AG09309 (cell line): ENCODE measurements around the gene VPS13C.

Source experiments
- DNase-seq: peaks from one replicate; pipeline ENCODE4 v3.0.0-alpha.2; 2010; ENCODE audit warnings: low read depth
- H3K4me3 ChIP-seq: 2 replicates; pipeline ENCODE4 v1.5.1; 2011; ENCODE audit warnings: mild to moderate bottlenecking, low read depth, low read length, moderate library complexity; ENCODE audit not compliant: control insufficient read depth
- TF ChIP-seq, protein P1 (sequence below): IDR thresholded peaks from 2 replicates; pipeline ENCODE4 v1.5.1; 2011; ENCODE audit warnings: mild to moderate bottlenecking, low read depth, low read length, inconsistent platforms; ENCODE audit not compliant: insufficient read depth, control insufficient read depth; ENCODE audit errors: missing control alignments

The VPS13C gene

DNA sequence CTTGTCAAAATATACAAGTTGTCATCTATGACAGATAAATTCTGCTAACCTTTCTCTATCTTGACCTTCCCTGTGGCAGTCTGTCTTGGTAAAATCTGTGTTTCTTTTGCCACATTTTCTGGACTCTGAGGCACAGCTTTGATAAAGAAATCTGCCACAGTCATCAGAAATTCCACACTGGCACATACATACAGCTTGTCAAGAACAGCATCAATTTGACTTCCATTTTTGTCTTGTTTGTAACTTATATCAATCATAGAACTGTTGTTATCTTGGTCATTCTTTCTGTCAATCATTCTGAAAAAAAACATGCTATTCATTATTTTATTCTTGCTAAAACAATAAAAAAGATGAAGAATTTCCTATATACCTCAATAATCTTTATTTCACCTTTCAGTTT lies 130.8 kb downstream of the VPS13C start:
- no peak overlapping the region for H3K4me3 ChIP-seq
- TF ChIP-seq, protein P1, sequence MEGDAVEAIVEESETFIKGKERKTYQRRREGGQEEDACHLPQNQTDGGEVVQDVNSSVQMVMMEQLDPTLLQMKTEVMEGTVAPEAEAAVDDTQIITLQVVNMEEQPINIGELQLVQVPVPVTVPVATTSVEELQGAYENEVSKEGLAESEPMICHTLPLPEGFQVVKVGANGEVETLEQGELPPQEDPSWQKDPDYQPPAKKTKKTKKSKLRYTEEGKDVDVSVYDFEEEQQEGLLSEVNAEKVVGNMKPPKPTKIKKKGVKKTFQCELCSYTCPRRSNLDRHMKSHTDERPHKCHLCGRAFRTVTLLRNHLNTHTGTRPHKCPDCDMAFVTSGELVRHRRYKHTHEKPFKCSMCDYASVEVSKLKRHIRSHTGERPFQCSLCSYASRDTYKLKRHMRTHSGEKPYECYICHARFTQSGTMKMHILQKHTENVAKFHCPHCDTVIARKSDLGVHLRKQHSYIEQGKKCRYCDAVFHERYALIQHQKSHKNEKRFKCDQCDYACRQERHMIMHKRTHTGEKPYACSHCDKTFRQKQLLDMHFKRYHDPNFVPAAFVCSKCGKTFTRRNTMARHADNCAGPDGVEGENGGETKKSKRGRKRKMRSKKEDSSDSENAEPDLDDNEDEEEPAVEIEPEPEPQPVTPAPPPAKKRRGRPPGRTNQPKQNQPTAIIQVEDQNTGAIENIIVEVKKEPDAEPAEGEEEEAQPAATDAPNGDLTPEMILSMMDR: no peak
- DNase-seq: no peak

DNA sequence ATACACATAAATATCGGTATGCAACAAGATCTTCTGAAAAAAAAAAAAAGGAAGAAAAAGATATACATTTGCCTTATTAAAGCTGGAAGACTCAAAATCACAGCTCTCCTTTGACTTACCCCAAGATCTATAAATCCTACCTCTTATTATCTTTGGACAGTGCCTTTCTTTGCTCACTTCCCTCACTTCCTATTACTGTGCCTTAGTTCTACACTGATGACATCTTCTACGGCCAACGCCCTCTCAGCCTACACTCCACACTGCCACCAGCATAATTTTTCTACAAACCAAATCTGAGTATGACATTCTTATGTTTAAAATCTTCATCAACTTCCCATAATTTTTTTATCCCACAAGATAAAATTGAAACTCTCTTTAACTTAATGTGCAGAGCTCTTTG lies 137.1 kb downstream of the VPS13C start:
- TF ChIP-seq, protein P1: no peak
- no peak for DNase-seq
- no peak overlapping the region for H3K4me3 ChIP-seq

DNA sequence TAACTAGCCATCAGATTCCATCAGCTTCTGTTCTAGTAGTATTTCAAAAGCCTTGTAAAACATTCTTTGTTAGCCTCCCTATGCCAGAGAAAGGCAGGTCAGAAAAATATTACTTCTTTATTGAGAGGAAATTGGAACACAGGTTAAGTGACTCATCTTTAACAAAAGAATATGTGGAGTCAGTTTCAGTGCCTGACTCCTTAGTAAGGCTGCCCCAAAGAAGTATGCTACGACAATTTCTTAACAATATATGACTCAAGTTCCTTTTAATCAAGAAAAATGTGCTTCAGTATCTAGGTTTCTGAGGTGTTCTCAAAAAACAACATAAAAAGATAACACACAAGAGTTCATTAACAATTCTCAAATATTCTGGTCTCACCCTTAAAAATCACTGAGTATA lies 139.2 kb downstream of the VPS13C start:
- no peak for DNase-seq
- no peak overlapping the region for H3K4me3 ChIP-seq
- TF ChIP-seq, protein P1: no peak

- H3K4me3 ChIP-seq: no peak overlapping the region
- TF ChIP-seq, protein P1: no peak
- no peak for DNase-seq
These were observed 142.8 kb downstream of the VPS13C start for GRCh38 chr15:61917457-61917856.

DNA sequence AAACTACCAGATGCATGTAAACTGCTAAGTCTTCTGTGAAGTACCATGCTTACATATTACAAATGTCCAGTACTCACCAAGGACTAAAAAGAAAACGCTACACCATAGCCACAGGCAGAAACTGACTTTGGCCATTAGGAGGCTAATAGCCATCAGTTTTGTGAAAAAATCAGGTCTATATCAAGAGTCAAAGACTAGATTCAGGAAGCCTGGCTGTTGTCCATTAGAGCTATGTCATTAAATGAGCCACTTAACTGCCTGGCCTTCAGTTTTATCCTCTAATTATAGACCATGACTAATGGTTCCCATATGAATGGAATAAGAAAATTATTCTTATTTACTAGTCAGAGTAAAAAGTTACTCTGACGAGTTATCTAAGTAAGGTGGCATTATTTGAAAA lies 144.1 kb downstream of the VPS13C start:
- TF ChIP-seq, protein P1: no peak
- no peak for DNase-seq
- no peak overlapping the region for H3K4me3 ChIP-seq

DNA sequence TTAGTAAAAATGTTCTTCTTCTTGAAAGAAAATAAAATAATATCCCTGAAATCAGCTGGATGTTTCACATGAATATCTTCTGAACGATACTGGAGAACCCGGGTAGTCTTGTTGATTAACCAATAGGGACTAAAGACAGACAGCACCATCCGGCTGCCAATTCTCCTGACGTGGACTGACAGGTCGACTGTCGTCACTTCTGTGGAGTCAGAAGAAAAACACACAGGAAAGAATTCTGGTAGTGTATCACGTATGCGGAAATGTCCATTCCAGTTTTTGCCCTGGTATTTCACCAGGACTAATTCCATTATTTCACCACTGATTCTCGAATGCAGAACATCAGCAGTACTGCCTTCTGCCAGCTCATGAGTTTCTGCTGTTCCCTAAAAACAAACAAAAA lies 144.6 kb downstream of the VPS13C start:
- H3K4me3 ChIP-seq: no peak overlapping the region
- DNase-seq: no peak
- TF ChIP-seq, protein P1: no peak

- H3K4me3 ChIP-seq: no peak overlapping the region
- no peak for DNase-seq
- TF ChIP-seq, protein P1: no peak
These were observed 149.3 kb downstream of the VPS13C start for GRCh38 chr15:61910839-61911369.
